NCI-H69 (cell line): ENCODE data around the gene FBLN5.
"Not testable (repeated sequence)": the region's sequence is repeated elsewhere in the genome, so short reads cannot be mapped to it uniquely, and the experiment has no call there.

Experiments
- DNase-seq: peaks from one replicate; lab custom pipeline; 2025; lab: John Stamatoyannopoulos, UW

FBLN5 gene

DNA sequence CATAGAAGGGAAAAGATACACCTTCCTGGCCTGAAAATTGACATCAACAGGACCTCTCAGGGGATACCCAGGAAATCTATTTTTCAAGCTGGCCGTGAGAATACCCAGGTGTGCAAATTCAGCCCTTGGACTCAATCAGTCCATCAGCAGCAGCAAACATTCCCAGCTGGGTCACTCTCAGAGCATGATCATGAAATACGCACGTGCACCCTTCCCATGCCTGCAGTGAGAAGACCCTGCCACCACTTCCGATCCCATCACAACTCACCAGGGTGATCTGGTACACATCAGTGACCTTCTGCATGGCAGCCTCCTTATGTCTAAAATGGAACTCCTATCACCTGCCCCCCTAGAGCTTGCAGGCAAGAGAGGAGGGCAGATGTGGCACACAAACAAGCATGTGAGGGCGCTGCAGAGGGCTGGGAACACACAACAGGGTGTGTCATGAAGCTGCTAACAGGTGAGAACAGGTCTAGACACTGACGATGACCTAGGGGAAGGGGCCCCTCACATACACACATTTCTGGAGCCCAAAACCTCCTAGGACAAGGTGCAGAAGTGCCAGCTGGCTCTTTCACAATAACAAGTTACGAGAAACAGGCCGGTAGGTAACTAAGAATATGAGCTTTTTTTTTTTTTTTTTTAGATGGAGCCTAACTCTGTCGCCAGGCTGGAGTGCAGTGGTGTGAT is 42.4 kb downstream of the FBLN5 start:
- DNase-seq: no peak

DNA sequence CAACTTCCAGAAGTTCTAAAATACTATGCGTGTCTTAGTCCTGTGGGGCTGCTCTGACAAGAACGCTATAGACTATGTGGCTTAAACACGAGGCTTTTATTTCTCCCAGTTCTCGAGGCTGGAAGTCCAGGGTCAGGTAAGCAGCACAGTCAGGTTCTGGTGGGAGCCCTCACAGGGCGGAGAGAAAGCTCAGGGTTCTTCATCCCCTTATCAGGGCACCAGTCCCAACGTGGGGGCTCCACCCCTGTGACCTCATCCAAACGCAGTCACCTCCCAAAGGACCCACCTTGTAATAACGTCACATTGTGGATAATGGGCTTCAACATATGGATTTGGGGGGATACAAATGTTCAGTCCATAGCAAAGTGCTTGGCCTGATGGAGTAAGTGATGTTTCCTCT is 43.0 kb downstream of the FBLN5 start:
- no peak for DNase-seq

DNA sequence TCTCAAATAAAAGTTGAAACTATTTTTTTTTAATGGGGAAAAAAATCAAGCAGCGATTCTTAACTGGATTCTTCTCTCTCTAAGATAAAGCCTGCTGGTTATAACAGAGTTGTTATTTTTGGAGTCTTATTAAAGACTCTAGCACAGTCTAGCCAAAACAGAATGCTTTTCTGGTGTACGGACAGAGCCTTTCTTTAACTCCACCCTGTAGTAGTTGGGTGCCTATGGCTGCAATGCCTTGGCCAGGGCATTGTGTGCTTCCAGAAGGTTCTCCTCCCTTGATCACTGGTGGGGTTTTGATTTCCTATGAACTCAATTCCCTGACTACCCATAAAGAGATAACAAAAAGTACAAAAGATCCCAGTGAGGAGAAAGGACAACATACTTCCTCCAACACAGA is 44.4 kb downstream of the FBLN5 start:
- DNase-seq: no peak

DNA sequence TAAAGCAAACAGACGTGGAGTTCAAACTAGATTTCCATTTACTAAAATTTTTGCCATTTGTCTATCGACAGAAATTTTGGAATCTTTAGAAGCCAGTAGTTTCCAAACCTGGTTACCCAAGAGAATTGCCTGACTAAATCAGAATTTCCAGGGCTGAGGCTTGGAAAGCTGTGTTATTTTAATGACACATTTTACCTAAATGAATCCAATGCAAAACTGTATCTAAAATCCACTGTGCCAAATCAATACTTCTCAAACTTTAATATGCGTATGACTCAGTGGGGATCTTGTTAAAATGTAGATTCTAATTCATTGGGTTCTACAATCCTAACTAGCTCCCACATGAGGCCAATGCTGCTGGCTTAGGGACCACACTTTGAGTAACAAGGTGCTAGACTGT is 45.2 kb downstream of the FBLN5 start:
- DNase-seq: no peak

DNA sequence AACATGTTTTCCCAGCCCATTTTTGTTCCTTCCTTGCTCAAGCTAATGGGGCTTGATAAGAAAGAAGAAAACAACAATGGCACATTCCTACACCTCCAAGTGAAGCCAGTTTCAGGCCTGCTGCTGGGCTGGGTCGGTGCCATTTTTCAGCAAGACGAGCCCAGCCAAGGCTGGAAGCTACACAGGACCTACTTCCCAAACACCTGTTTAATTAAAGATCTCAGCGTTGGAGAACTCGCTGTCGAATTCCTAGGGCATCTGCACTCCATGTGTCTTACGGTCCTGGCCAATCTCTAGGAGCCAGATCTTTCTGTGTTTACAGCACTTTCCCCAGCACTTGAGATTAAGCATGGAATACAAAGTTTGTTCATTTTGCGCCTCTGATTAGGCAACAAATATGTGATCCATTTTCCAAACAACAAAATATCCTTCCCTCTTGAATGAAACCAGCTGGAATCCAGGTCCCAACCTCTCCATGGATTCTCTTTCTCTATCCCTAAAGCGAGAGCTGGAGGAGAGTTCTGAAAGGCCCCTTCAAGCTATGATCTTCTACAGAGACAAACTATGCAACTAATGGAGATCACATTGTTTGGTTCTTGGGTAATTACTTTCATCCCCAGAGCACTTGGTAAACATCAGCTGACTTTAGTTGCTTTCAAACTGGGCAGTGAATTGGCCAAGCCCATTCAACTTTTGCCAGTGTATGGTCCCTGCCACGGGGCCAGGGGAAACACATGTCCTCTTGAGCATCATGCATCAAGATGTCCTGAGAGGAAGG is 45.9 kb downstream of the FBLN5 start:
- DNase-seq: no peak

DNA sequence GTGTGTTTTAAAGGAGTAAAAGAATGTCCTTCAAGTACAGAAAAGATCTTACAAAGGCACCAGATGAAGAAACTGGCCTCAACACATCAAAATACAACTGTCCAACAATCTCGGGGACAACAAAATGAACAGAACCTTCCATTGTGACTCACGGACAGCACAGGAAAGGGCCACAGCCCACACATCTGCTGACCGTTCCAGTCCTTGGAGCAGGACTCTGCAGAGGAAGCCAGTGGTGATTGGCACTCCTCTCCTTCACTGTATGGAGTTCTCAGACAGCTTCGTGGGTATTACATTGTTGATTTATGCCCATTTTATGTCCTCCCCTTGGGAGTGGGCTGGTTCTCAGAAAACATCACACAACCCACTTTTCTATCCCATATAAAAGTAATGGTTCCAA is 47.7 kb downstream of the FBLN5 start:
- no peak for DNase-seq

DNA sequence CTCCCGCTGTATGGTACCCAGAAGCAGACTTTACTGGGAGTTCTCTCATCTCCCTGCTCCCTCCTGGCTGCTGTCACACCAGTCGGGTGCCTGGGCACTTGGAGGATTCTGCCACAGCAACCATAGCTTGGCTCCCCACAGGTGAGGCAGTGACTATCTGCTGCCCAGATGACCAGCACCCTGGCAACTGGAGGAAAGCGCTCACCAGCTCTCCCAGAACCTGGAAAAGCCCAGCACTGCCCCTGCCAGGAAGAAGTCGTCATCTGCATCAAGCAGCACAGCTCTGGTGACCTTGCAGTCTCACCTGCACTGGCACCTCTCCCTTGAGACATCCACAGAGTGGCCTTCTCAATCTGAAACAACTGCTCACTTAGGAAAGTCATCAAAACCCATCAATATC is 48.3 kb downstream of the FBLN5 start:
- peak; percentile 13 for DNase-seq

DNA sequence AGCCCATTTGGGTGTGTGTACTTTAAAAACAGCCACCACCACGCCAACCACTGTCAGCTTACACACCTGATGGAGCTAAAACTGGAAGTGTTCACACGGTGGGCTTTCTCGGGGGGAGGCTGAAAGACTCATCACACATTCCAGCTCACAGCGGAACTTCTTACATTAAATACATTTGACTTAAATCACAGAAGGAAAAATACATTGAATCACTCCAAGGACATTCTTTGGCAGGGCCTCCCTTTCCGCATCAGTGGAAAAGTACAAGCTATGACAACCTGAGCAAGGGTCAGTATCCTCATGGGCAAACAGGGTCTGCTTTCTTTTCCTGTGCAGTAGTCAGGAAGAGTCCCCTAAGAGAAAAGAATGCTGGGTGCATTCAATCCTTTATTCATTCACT is 49.1 kb downstream of the FBLN5 start:
- DNase-seq: no peak

DNA sequence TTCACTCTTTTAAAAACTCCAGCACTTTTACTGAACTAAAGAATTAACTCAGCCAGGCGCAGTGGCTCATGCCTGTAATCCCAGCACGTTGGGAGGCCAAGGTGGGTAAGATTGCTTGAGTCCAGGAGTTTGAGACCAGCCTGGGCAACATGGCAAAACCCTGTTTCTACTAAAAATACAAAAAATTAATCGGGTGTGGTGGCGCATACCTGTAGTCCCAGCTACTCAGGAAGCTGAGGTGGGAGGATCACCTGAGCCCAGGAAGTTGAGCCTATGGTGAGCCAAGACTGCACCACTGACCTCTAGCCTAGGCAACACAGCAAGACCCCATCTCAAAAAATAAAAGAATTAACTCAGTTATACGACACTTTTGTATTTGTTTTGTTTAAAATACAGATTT is 49.8 kb downstream of the FBLN5 start:
- DNase-seq: not testable (repeated sequence)

DNA sequence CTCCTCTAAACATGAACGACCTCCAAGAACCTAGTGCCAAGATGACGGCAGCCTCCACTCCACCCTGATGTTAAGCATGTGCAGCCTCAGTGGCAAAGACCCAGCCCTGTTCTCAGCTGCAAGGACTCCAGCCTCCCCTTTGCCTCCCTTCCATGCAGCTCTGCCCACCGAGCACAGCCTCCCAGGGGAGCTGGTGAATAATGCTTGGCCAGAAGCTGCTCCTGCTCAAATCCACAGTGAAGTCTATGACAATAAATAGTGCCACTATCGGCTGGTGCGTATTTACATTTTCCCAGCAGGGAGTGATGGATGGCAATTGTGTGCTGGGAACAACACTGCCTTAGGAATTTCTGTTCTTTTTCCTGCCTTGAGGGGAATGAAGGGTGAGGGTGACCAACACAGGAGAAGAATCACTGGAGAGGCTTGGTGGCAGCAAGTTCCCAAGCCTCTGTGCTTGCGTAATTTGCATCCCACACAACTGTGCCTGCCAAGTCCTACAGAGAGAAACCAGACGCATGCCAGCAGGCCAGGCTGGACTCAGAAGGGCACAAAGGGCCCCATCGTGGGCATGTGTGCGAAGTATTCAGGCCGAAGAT is 50.3 kb downstream of the FBLN5 start:
- peak; percentile 30 for DNase-seq

DNA sequence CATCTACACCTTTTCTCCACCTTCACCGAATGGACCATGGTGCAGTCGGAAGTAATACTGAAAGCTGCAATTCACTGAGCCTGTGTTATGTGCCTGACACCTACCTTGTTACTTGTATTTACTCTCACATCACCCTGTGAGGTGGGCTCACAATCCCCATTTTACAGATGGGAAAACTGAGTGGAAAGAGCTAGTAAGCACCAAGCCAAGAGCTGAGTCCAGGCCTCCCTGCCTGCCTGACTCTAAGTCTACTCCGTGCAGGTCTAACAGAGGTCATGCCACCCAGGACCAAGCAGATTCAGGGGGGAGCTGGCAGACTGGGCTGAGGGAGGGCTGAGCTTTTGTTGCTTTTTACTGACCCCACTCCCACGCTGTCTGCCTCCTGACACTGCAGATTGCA is 51.1 kb downstream of the FBLN5 start:
- DNase-seq: no peak

DNA sequence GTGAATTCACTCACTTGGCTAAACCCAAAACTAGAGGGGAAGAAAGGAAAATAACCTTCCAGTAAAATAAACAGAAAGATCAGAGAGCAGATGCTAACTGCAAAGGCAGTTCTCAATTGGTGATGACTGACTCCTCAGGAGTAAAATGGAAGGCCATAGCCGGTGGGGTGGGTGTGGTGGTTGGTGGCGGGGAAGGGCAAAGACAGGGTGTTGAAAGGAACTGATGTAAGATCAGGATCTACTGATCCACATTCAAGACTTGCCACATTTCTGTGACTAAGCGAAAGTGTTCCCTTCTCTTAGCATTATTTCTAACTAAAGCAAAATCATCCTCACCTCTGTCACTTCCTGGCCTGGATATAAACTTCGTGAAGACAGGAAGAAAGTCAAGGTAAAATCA is 53.8 kb downstream of the FBLN5 start:
- no peak for DNase-seq

DNA sequence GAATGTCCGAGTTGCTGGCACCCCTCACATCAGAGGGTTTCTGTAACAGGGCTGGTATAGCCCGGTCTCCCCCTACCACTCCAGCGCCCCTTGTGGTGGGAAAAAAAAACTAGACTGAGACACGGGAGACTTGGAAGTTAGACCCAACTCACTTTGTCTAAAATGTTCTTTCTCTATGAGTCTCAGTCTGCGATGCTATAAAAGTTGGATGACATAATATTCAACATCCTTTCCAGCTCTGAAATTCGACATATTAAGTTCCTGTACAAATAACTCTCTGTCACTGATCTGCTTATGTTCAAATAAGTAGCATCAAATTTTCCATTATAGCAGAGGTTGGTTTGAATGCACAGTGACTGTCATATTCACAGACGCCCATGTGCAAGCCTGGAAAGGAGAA is 54.5 kb downstream of the FBLN5 start:
- peak; percentile 54 for DNase-seq

DNA sequence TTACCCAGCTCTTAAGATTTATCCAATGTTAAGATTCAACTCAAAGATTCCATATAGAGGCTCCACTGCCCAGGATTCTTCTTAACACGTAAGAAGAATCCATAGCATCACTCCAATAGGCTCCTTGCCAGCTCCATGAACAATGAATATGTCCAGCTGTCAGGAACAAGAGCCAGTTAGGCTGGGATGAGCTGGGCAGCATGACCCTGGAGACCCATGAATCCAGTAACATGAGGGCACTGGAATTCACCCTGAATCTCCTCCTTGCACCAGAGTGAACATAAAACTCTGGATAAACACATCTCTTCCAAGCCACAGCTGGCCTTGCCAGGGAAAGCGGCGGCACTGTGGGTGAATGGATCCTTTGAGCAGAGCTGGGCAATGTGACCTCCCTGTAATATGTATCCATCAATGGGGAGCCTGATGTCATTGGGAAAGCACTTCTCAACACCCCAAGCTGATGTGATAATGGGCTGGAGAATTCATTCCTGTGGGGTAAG is 55.7 kb downstream of the FBLN5 start:
- DNase-seq: no peak

DNA sequence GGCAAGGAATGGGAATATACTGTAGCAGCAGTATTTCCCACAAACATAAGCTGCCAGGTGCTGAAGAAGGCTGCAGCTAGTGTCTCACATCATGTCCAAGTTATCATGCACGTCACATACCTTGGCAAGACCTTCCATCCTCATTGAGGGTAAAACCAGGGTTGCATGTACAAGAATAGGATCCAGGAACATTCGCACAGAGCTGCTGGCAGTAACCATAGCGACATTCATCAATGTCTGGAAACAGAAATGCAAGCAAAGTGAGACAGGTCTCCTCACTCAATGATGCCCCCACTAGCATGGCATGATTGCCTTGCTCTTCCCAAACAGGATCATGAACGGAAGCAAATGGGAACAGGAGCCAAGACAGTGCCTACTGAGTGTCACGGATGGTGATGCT is 56.4 kb downstream of the FBLN5 start:
- no peak for DNase-seq

DNA sequence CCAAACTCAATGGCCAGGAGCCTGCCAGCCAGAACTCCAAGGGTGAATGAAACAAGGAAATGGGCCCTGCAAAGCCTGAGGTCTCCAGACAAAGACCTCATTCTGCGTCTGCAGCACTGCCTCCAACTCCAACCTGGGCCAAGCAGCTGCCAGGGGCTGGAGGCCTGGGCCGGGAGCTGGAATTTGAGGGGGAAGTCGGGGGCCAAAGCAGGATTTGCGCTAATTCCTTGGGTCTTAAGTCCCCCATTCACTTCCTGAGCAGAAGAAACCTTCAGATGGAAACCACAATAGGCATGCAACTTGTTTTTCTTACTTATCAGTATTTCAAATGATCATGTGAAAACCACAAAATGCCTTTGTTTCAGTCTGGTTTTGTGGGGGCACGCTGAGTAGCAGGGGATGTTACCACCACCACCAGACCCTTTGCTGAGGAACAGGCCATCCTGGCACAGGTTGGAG is 57.2 kb downstream of the FBLN5 start:
- no peak for DNase-seq

DNA sequence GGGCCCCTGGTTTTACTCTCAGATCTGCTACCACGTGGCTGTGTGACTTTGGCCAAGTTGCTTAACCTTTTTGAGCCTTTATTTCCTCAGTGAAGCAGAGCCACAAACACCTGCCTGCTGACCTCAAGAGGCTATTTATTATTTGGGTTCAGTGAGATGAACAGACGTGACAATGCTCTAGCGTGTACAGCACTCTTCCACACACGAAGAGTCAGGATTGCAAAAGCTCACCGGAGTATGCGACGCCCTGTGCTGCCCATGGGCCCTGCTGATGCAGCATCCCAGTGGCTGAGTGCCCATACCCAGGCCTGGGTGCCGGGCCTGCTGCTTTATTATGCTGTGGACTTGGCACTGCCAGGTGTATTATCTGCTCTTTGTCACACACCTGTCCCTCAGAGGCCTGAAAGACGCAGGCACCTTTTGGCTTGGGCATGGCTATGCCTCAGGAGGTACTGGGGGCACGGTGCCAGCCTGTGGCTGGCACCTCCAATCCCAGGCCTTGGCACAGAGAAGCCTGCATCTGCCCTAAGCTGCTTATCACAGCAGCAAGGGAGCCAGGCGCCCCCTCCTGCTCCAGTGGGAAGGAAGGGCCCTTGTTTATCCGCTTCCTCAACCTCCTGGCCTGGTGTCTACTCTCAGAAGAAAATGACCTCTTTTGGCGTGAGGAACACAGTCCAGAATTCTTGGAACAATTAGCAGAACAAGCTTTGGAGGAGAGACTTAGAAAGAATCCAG is 57.9 kb downstream of the FBLN5 start:
- no peak for DNase-seq

DNA sequence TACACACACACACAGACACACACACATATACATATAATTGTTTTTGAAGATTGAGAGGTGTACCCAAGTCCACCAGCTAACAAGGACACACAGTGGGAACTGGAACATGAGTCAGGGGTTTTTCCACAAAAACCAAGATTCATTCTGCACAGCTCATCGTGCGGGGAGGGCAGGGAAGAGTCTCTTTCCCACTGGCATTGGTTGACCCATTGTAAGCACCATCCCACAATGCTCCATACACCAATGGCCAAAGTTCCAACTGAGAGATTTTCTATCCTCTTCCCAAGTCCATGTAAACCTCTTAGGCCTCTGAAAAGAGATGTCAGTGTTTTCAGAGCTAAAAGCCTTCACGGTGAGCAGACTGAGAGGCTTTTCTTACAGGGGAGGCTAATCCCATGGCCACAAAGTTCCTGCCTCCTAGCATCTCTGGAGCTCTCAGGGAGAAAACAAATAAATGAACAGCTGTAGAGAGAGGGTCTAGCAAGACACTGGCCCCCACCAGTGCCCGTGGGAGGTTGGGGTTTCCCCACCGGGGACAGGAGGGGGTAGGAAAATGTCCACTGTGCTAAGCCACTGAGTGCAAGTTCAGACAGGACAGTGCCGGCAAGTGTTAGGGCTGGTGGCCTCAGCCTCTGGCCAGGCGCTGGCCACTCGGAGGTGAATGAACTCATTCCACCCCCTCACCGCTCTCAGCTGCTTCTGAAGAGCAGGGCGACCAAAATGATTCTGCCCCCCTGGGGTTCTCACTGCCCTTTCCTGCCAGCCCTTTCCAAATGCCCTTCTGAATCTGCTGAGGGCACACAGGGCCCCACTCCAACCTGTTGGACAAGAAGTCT is 58.6 kb downstream of the FBLN5 start:
- DNase-seq: no peak

DNA sequence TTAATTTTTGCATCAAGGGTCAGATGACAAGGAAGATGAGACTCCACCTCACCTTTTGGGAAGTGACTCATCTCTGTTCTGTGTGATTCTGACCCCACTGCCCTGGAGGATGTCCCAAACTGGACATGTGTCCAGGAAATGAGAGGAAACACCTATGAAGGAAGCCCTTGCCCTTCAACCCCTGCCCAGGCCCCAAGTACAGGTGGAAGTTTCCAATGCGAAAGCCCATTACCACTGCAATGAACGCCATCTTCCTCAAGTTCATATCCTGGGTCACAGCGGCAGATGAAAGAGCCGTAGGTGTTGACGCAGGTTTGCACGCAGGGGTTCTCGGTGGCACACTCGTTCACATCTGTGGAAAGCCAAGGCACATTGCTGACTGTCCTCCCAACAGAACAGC is 60.5 kb downstream of the FBLN5 start:
- no peak for DNase-seq

DNA sequence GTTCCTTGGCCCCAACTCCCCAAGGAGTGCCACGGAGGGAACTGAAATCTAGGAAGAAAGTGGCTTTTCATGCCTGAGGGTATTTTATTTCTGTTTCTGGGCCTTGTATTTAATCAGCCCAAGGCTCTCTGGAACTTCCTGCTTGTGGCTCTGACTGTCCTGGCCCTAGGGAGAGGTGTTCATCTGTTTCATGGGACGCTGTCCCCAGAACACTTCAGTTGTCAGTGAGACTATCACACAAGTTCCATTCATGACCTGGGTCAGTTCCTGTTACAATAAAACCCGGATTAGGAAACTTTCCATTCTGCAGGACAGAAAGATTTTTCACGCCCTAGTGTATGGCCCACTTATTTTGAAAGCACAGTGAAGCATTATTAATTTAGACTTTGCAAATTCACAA is 61.7 kb downstream of the FBLN5 start:
- no peak for DNase-seq

DNA sequence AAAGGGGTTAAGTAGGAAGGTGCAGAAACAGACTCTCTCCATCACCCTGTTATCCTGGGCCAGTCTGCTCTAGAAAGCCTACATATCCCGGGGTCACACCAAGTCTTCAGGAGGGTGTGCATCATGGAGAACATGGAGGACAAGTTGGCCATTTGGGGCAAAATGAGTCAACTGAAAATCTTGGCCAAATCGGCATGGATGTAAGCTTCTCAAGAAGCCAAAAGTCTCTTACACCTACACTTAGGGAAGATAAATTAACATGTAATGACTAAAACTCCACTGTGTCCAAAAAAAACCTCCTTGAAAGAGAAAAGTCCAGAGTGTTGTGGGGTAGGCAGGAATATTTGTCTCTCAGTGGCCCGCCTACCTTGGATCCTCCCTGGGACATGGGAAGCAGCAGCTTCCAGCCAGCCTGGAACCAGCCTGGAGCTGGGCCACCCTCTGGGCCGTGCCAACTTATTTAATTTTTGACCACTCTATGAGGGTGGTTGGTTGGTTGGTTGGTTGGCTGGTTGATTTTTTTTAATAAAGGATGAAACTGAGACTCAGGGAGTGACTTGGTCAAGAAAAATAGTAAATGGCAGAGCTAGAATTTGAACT is 62.3 kb downstream of the FBLN5 start:
- no peak for DNase-seq
